Kidney epithelial cell (primary cell): ENCODE results near the gene VPS51. TPM values are rescaled to one million over a fixed set of nuclear protein-coding genes. Genes with fewer than 3 reads are reported as not detected.
A peak's percentile ranks its signal among the peaks of the same experiment; 100 is the strongest.

Source experiments
- DNase-seq: peaks from one replicate; pipeline ENCODE4 v3.0.0-alpha.2; 2010; ENCODE audit warnings: low read depth
- H3K27me3 ChIP-seq: 2 replicates; pipeline ENCODE4 v1.6.0; 2011; ENCODE audit warnings: low read length; ENCODE audit not compliant: control insufficient read depth, insufficient read depth
- H3K36me3 ChIP-seq: 2 replicates; pipeline ENCODE4 v1.5.1; 2011; ENCODE audit warnings: low read length; ENCODE audit not compliant: control insufficient read depth, insufficient read depth
- H3K4me3 ChIP-seq: 2 replicates; pipeline ENCODE4 v1.5.1; 2011; ENCODE audit warnings: low read depth, mild to moderate bottlenecking, control low read depth, low read length
- total RNA-seq: library from RNA; depleted of rRNA; stranded (reverse); fragments of >200 nt; gene quantifications from 2 replicates; pipeline ENCODE4 v1.2.3, GENCODE V29; 2015
- TF ChIP-seq, protein P1 (sequence below): IDR thresholded peaks from 2 replicates; pipeline ENCODE4 v1.5.1; 2011; ENCODE audit warnings: mild to moderate bottlenecking, moderate library complexity, low read length, control low read depth, inconsistent platforms; ENCODE audit not compliant: insufficient read depth, poor library complexity, severe bottlenecking

VPS51 gene
- total RNA-seq, 1 donor from 2014 or later: 391 TPM

DNA sequence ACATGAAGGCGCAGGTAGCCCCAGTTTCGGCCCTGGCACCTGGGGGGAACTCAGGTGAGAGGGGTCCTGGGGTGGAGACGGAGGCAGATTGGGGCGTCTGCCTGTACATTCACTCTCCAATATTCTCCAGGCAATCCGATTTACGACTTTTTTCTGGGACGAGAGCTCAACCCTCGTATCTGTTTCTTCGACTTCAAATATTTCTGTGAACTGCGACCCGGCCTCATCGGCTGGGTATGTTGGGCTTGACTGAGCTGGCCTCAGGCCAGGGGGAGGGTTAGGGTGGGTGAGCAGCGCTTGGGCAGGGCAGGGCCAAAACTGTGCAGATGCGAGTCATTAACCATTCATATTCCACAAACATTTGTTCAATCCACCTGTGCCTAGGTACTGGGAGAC, 17.3 kb downstream of the VPS51 start:
- TF ChIP-seq, protein P1, sequence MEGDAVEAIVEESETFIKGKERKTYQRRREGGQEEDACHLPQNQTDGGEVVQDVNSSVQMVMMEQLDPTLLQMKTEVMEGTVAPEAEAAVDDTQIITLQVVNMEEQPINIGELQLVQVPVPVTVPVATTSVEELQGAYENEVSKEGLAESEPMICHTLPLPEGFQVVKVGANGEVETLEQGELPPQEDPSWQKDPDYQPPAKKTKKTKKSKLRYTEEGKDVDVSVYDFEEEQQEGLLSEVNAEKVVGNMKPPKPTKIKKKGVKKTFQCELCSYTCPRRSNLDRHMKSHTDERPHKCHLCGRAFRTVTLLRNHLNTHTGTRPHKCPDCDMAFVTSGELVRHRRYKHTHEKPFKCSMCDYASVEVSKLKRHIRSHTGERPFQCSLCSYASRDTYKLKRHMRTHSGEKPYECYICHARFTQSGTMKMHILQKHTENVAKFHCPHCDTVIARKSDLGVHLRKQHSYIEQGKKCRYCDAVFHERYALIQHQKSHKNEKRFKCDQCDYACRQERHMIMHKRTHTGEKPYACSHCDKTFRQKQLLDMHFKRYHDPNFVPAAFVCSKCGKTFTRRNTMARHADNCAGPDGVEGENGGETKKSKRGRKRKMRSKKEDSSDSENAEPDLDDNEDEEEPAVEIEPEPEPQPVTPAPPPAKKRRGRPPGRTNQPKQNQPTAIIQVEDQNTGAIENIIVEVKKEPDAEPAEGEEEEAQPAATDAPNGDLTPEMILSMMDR: no peak
- no peak for DNase-seq
- peak overlapping the region; percentile 69 for H3K4me3 ChIP-seq

DNA sequence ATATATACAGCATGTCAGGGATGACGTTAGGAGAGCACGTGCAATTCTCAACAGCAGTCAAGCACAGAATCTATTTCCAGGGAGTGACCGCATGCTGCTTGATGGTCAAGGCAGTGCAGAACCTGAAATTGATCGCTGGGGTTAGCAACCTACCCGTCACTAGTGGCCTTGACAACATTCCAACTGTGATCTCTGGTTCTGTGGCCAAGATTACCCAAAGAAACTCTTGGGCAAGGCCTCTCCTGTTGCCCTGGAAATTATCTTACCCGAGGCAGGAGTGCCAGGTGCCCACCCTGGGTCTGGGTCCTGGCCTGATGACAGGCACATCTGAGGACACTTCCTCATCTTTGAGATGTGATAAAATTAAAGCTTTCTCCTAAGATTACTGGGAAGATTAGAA, 17.8 kb downstream of the VPS51 start:
- no peaks in the 10 kb centered on the region for H3K27me3 ChIP-seq
- no peak for DNase-seq
- peaks cover 6% of the 10 kb centered on the region for H3K36me3 ChIP-seq
- TF ChIP-seq, protein P1: no peak
- H3K4me3 ChIP-seq: no peak overlapping the region

More for the DNA sequence above, 17.3 kb downstream of the VPS51 start:
- Histone ChIP-seq H3K27me3 (no peaks in the 10 kb centered on the region), H3K36me3 (peaks cover 6% of the 10 kb centered on the region)

- Histone ChIP-seq H3K36me3 (peaks cover 5% of the 10 kb centered on the region), H3K27me3 (no peaks in the 10 kb centered on the region), H3K4me3 (no peak overlapping the region)
- no peak for DNase-seq
- TF ChIP-seq, protein P1: no peak
Observed at GRCh38 chr11:65114538-65115171, 18.6 kb downstream of the VPS51 start.

- no peak for DNase-seq
- Histone ChIP-seq H3K4me3 (no peak overlapping the region), H3K36me3 (peaks cover 6% of the 10 kb centered on the region), H3K27me3 (no peaks in the 10 kb centered on the region)
- TF ChIP-seq, protein P1: no peak
Observed at GRCh38 chr11:65115361-65116082, 19.5 kb downstream of the VPS51 start.

- TF ChIP-seq, protein P1: no peak
- no peak for DNase-seq
- no peaks in the 10 kb centered on the region for H3K27me3 ChIP-seq
- peak overlapping the region; percentile 96 for H3K4me3 ChIP-seq
- peaks cover 9% of the 10 kb centered on the region for H3K36me3 ChIP-seq
Observed at GRCh38 chr11:65116370-65117205, 20.6 kb downstream of the VPS51 start.
